ENCODE data around the gene PRDM5. TPM values are rescaled to one million over a fixed set of nuclear protein-coding genes. Genes with fewer than 3 reads are reported as not detected.

PRDM5 gene
- total and polyA plus RNA-seq, 2 of the 13 experiments (the other 11 are each of a cell fraction or from before 2014, with no cell fraction given) = not detected

DNA sequence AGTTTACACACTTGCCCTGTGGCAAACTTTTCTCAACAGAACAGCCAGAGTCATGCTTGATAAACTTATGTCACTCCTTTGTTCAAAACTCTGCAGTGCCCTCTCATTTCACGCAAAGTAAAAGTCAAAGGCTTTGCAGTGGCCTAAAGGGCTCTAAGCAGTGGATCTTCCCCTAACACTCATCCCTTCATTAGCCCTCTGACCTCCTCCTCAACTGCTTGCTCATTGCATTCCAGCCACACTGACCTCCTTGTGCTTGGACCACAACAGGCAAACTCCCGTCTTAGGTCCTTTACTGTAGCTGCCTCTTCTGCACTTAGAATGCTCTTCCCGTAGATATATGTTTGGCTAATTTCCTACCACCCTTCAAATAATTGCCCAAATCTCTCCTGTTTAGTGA is 5.6 kb downstream of the PRDM5 start:
- Histone ChIP-seq H3K4me2 (ENCODE audit: low read depth, low read length) (no peak overlapping the region), H2AFZ (ENCODE audit: low read length) (no peak overlapping the region), H3K9ac (ENCODE audit: insufficient read depth, low read depth, low read length) (no peak overlapping the region), H3K4me1 (ENCODE audit: insufficient read depth, low read length) (no peaks in the 10 kb centered on the region), H3K36me3 (replicated peaks in 1 of 2; ENCODE audit: control insufficient read depth in 1 of 2, insufficient read depth in 2 of 2, low read length in 2 of 2) (no peaks in the 10 kb centered on the region), H3K9me3 (ENCODE audit: low read length) (no peaks in the 10 kb centered on the region), H3K79me2 (ENCODE audit: insufficient read depth, low read length) (no peaks in the 10 kb centered on the region), H3K27ac (ENCODE audit: extremely low read length, insufficient read depth, low read length) (no peak overlapping the region), H3K4me3 (replicated peaks in 1 of 3; ENCODE audit: insufficient read depth in 1 of 3, low read depth in 2 of 3, low read length in 3 of 3) (no peak overlapping the region), H4K20me1 (ENCODE audit: insufficient read depth, low read length) (no peaks in the 10 kb centered on the region), H3K27me3 (ENCODE audit: control insufficient read depth in 1 of 2, insufficient read depth in 2 of 2, low read length in 2 of 2) (peaks cover 0 to under 1% of the 10 kb centered on the region in 2 experiments; a peak in 2 of 5 replicates)
- WGBS (ENCODE audit: low lambda C conversion rate) = 6% methylated on average over 2 of the region's 3 CpGs
- DNase-seq (ENCODE audit: low spot score) = no peak
- BruUV-seq (replicated peaks) = no TSS peak
- ChIA-PET CTCF (ENCODE audit: low intra/inter-chr PET ratio, low total read pairs) (no interaction called here), POLR2A (no interaction called here)
- TF ChIP-seq ZNF263 (CRISPR knock-in tag; IDR thresholded peaks at IDR 0.05) (no peak), ZNF563 (CRISPR knock-in tag; IDR thresholded peaks at IDR 0.05) (no peak), ZNF841 (CRISPR knock-in tag; IDR thresholded peaks at IDR 0.05; ENCODE audit: borderline replicate concordance) (no peak), ZMYM3 (CRISPR knock-in tag; IDR thresholded peaks at IDR 0.05) (no peak), SP1 (IDR thresholded peaks at IDR 0.05) (no peak), SP1 (CRISPR knock-in tag; IDR thresholded peaks at IDR 0.05) (no peak), THAP11 (CRISPR knock-in tag; IDR thresholded peaks at IDR 0.05) (no peak)
- TF ChIP-seq, protein P1, sequence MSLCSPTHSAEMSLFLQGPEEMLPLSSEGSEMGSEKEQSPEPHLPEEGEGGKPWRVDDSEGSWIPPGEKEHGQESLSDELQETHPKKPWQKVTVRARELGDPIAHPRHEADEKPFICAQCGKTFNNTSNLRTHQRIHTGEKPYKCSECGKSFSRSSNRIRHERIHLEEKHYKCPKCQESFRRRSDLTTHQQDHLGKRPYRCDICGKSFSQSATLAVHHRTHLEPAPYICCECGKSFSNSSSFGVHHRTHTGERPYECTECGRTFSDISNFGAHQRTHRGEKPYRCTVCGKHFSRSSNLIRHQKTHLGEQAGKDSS (CRISPR knock-in tag; IDR thresholded peaks at IDR 0.05; ENCODE audit: borderline replicate concordance, low read depth) = no peak
- intact Hi-C loops (cut with micrococcal nuclease; ENCODE audit: unreplicated experiment) (no loop called here), in situ Hi-C loops (cut with HindIII; ENCODE audit: extremely low pct_ligation_motif_present, low pct_unique_long_range_greater_than_20kb) (no loop called here)
- FAIRE-seq = no peak
- ATAC-seq = no peak

DNA sequence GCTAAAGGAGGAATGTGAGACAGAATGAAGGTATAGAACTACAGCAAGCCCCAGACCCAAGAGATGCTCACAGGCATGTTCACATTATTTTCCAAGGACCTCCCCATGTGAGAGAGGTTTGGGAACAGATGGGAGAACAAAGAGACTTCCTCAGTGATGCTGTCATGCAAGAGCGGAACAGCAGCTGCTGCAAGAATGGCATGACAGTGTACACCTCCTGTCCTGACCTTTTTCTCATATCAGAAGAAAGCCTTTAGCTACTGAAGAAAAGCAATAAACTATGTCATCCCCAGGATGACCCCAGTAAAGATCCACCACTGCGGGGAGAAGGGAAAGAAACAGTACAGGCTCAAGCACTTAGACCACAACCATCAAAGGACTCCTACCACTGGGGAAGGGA is 7.2 kb downstream of the PRDM5 start:
- no peak overlapping the region for H3K9ac ChIP-seq (ENCODE audit: insufficient read depth, low read depth, low read length)
- no peaks in the 10 kb centered on the region for H3K4me1 ChIP-seq (ENCODE audit: insufficient read depth, low read length)
- H3K27ac ChIP-seq (ENCODE audit: extremely low read length, insufficient read depth, low read length) = no peak overlapping the region
- CTCF ChIA-PET (ENCODE audit: low intra/inter-chr PET ratio, low total read pairs) = no interaction called here
- no peaks in the 10 kb centered on the region for H3K79me2 ChIP-seq (ENCODE audit: insufficient read depth, low read length)
- ATAC-seq (no peak), DNase-seq (ENCODE audit: low spot score) (no peak), FAIRE-seq (no peak)
- intact Hi-C loops (cut with micrococcal nuclease; ENCODE audit: unreplicated experiment) = no loop called here
- BruUV-seq (replicated peaks) = no TSS peak
- in situ Hi-C loops (cut with HindIII; ENCODE audit: extremely low pct_ligation_motif_present, low pct_unique_long_range_greater_than_20kb) = no loop called here
- no peaks in the 10 kb centered on the region for H3K36me3 ChIP-seq (replicated peaks in 1 of 2; ENCODE audit: control insufficient read depth in 1 of 2, insufficient read depth in 2 of 2, low read length in 2 of 2)
- 11% methylated on average over 2 of the region's 2 CpGs for WGBS (ENCODE audit: low lambda C conversion rate)
- no peak overlapping the region for H3K4me2 ChIP-seq (ENCODE audit: low read depth, low read length)
- H2AFZ ChIP-seq (ENCODE audit: low read length) = no peak overlapping the region
- H3K4me3 ChIP-seq (replicated peaks in 1 of 3; ENCODE audit: insufficient read depth in 1 of 3, low read depth in 2 of 3, low read length in 3 of 3) = no peak overlapping the region
- POLR2A ChIA-PET = no interaction called here
- H3K9me3 ChIP-seq (ENCODE audit: low read length) = no peaks in the 10 kb centered on the region
- no peaks in the 10 kb centered on the region; a peak in 1 of 5 replicates for H3K27me3 ChIP-seq (ENCODE audit: control insufficient read depth in 1 of 2, insufficient read depth in 2 of 2, low read length in 2 of 2)
- H4K20me1 ChIP-seq (ENCODE audit: insufficient read depth, low read length) = no peaks in the 10 kb centered on the region
- no peak for TF ChIP-seq HOXA3 (CRISPR knock-in tag; IDR thresholded peaks at IDR 0.05)
- no peak for TF ChIP-seq MTF1 (CRISPR knock-in tag; IDR thresholded peaks at IDR 0.05)
- TF ChIP-seq SP140L (CRISPR knock-in tag; IDR thresholded peaks at IDR 0.05; ENCODE audit: borderline replicate concordance) = no peak
- no peak for TF ChIP-seq MATR3 (CRISPR knock-in tag; IDR thresholded peaks at IDR 0.05)
- no peak for TF ChIP-seq GTF3A (CRISPR knock-in tag; conservative IDR thresholded peaks at IDR 0.05)
- TF ChIP-seq KMT2A (CRISPR knock-in tag; IDR thresholded peaks at IDR 0.05) = no peak
- TF ChIP-seq KDM4B (CRISPR knock-in tag; IDR thresholded peaks at IDR 0.05) = no peak
